Posterior cingulate gyrus (tissue), 11 donors: ENCODE data around the gene DNER.

Experiments
- DNase-seq, 10 donors: peaks; one replicate each; pipeline versions ENCODE4 v3.0.0 to v3.0.0-alpha.2; 2020 to 2021; ENCODE audit warnings: mixed read lengths in 3 of 10
- intact Hi-C: fragments of 100-400 bp; cut with DNase I; formaldehyde crosslinking; loops from one replicate; pipeline ENCODE4 v1.15.1; 2023

DNER gene

DNA sequence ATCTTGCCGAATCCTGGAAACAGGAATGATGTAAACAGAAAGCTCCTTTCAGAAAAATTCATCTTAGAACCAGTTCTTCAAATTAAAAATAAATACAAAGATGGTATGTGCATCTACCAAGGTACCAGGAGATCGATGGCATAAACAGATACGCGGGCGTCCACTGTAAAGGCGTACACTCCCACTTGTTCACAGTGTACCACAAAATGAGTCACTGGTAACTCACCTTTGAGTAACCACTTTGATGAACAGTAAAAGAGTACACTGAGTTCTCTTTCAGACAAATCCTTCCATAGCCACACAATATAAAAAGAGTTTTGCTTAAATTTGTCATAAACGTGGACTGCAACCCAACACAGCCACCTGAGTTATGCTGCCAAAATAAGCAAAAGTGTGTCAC, 128.3 kb downstream of the DNER start:
- intact Hi-C loops, result loop anchor here (2.0 to 5.0 kb wide), 3 partner anchors 126 to 451 kb away; partner anchors contain the start of gene DNER
- no peak for DNase-seq

DNA sequence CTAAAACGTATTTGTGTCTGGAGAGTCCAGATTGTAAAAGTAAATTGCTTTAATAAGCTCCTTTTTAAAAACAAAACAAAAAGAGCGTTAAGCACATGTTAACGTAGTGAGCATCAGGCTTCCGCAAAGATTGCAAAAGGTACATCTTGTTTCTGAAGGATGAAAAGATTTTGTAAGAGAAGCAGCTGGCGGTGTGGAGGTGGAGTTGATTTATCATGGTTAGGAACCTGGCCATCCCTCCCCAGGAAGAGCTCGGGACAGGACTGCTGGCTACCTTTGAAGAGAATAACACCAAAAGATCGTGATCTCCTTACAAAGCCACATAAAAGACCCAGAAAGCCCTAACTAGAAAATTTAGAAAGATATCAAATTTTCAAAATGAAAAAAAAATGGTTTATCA, 132.2 kb downstream of the DNER start:
- intact Hi-C loops, result no loop called here
- no peak for DNase-seq

DNA sequence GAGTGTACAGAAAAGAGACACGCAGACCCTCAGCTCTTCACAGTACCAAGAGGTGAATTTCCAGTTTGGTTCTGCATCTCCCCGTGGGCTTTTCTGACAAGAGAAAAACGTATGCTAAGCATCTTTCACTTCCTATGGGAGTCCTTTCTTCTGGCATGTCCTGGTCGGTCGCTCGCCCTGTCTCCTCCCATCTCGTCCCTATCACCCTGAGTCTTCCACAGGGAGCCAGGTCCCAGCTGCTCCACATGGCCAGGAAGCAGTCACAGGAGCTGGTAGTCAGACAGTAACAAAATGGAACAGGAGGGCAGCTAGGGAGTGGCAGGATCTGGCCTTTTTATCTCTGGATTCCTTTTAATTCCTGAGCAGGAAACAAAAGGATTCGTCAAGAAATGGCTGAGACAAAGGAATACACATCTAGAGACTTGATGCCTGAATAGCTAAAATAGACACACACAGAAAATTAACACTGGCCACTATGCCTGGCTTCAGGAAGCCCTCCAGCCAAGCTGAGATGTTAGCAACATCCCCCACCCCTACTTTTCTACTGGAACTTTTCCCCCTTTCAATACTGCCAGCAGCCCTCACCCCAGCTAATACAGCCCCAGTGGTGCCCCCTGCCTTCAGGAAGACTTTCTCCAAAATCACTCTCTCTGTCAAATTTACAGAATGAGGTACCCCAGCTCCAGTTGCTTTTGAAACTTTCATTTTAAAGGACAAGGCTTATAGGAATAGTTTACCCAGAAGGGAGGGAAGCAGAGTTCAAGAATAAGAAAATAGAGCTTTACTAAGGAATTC, 136.1 kb downstream of the DNER start:
- intact Hi-C loops, result no loop called here
- no peak for DNase-seq

DNA sequence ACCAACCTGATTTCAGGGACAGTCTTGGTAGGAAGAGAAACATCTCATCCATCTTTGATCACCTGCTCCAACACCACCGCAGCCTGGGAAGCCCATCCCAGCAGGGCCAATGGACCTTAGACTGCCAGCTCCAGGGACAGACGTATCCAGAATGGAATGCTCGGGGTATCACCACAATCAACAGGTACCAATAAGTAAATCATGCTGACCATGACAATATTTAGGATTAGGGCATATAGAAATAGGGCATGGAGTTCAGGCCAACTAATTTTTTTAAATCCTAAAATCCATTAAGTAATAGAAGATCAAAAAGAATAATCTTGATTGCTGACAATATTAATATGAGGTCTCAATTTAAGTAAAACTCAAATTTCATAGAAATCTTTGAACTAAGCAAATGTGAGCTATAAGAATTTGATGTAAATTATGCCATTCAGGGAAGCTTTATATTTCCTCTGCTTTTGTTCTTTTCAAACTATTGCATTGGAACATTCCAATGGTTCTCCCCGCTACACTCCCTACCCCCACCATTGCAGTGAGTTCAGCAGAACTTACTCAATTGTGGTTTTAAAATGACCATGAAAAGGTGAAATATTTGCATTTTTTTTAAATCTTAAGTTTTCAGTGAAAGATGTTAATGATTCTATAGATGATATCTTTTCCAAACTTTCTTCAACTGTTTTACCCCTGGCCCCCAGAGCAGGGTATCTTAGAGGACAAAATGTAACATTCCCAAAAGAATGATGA, 138.6 kb downstream of the DNER start:
- DNase-seq, result no peak

DNA sequence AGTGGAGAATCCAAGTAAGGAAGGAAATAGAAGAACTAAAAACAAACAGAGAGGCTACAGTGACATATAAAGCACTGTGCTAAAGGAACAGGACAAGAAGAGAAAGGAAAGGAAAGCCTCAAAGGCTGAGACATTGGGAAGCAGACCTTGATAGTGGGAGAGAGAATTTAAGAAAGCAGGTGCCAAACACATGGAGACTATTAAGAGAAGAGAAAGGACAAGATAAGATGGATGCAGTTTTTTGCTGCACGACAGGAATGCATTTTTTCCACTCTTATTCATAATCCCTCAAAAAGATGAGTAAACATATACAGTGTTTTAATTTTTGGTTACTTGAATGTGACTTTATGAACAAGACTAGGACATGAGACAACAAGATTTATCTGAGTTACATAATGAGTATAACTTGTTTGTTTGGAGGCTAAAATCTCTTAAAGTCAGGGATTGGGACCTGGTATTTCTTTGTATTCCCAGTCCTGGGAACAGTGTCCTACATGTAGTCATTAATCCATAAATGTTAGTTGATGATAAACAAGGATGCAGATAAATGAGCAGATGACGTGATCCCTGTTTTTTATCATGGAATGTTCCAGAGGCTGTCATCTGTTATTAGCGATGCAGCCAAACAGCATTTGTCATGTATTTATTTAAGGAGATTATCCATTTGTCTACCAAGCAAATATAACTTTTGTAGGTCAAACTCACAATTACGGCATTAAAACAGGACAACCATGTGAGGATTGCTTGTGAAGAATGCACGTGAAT, 141.7 kb downstream of the DNER start:
- no peak for DNase-seq
- intact Hi-C loops, result no loop called here

More for the DNA sequence above, 138.6 kb downstream of the DNER start:
- intact Hi-C loops, result no loop called here

DNA sequence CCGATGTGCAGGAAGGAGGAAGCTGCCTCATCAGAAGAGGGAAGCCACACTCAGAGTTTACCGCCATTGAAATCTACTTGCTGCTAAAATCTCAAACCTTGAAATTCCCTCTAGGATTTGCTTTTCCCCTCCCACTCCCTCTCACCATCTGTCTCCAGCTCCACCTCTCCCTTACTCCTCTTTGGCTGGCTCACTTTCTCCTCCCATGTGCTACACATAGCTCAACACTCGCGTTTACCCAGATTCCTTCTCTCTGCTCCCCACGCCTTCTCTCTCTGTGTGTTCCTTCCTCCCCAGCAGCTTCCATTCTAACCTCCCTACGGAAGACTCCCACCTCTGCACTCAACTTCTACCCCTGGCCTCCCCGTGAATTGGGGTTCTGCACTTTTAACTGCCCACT, 143.1 kb downstream of the DNER start:
- intact Hi-C loops, result no loop called here
- peak in 2 of 10 donors; percentile 25 to 80 for DNase-seq

DNA sequence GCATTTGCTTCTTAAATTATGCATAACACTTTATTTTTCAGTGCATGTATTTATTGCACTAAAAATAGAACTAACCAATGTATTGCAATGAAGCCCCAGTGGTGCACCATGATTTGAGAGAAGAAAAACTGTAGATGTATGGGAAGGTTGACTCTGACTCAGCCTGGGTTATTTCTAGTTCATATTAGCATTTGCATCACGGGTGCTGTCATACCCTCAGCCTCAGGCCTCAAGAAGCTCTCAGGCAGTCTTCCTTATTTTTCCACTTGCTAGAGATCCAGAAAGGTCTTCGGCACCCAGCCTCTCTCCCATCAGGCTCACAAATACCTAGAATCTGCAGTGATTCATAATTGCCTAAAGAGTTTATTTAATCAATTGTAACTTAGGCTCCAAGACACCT, 148.0 kb downstream of the DNER start:
- no peak for DNase-seq
- intact Hi-C loops, result no loop called here

DNA sequence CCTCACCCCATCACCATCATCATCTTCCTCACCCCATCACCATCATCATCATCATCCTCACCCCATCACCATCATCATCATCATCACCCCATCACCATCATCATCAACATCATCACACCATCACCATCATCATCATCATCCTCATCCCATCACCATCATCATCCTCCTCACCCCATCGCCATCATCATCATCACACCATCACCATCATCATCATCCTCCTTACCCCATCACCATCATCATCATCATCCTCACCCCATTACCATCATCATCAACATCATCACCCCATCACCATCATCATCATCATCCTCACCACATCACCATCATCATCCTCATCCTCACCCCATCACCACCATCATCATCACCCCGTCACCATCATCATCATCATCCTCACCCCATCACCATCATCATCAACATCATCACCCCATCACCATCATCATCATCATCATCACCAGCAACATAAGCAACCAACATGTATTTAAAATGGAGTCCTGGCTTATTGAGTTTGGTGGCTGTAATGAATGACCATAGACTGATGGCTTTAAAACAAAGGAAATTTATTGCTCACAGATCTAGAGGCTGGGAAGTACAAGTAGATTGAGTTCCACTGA, 150.0 kb downstream of the DNER start:
- DNase-seq, result no peak
- intact Hi-C loops, result no loop called here

DNA sequence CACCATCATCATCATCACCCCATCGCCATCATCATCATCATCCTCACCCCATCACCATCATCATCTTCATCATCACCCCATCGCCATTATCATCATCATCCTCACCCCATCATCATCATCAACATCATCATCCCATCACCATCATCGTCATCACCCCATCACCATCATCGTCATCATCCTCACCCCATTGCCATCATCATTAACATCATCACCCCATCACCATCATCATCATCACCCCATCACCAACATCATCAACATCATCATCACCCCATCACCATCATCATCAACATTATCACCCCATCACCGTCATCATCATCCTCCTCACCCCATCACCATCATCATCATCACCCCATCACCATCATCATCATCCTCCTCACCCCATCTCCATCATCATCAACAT, 151.0 kb downstream of the DNER start:
- DNase-seq, result no peak
- intact Hi-C loops, result no loop called here

DNA sequence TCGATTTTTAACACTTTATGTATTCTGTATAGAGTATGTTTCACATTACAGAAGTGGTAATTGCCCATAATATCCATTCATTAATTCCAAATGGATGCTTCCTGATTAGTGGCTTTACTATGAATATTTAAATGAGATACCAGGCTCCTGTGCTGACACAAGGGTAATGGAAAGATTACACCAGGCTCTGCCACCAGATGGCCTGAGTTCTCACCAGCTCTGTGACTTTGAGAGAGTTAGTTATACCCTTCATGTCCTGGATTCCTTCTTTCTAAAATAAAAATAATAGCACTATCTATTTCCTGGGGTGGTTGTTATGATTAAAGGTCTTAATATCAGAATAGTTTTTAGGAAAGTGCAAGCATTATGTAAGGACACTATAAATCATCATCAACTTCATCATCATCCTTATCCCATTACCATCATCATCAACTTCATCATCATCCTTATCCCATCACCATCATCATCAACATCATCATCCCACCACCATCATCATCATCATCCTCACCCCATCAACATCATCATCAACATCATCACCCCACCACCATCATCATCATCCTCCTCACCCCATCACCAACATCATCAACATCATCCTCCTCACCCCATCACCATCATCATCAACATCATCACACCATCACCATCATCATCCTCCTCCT, 151.8 kb downstream of the DNER start:
- DNase-seq, result no peak
- intact Hi-C loops, result no loop called here

DNA sequence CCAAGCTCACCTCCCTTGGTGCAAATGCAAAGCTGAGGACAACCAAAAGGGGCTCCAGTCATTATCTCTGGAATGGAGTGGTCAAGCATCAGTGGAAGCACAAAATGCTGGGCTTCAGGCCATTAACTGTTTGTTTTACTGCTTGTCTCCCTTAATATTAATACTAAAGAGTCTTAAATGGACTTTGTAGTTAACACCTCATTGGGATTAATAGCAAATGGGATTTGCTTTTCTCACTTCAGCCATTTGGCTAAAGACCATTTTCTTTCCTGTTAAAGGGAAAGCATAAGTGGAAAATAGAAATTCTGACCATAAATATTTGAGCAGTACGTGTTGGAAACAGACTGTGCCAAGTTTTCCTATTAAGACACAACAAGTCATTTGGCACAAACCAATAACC, 154.4 kb downstream of the DNER start:
- intact Hi-C loops, result no loop called here
- no peak for DNase-seq

DNA sequence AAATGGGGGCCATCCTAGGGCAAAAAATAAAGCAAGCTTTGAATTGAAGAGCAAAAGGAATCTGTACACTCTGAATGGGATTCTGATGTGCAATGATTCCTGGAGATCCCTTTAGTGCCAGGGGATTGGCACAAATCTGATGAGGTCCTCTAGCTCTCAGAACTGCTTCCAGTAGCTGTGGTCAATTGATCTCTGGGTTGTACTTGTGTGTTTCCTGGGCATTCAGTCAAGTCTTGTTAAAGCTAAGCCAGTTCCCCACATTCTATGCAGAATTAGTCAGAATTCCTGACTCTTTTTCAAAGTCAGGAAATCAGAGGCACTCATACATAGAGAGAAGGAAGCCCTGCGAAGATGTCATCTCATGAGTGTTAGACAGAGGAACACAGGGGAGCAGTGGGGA, 161.3 kb downstream of the DNER start:
- DNase-seq, result no peak
- intact Hi-C loops, result no loop called here

DNA sequence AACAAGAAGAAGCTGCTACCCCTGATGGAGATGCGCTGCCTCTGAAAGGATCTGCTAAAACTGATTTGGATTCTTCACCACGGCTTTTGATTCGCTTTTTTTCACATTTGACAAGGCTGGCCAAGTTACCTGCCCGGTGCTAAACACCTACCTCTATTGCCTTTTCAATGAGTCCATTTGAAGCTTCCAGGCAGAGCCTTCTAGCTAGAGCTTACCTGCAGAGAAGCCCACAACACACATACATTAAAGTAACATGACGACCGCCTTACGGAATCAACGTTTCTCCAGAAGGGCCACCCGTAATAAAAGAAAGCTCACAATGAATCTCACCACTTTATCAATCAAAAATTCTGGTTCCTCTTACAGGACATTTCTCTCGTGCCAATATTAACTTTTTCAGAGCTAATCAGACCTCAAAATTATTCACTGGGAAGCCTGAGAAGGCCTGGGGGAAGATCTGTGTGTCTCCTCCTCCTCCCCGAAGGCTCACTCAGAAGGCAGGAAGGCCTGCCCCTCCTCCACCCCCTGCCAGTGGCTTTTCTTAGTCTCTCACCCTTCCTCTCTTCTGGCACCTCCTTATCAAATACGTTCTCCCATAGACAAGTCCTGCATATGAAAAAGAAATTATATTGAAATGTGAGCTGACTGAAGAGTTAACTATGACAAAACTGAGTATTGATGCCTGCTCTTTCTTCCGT, 171.0 kb downstream of the DNER start:
- no peak for DNase-seq

DNA sequence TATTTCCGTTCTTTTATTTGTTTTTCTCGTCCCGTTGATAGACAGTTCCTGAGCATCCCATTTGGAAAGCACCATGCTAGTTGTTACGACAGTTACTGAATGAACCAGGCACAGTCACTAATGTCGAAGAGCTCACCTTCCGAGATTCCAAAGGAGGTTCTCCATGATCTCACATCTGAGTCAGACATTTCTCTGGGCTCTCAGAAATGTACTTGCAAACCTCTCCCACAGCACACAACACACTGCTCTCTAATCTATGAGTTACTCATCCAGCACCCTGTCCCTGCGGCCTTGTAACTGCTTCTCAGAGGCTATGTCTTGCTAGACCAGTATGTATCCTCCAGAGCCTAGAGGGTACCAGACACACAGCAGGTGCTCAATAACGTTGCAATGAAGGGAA, 174.7 kb downstream of the DNER start:
- DNase-seq, result no peak
- intact Hi-C loops, result no loop called here

More for the DNA sequence above, 171.0 kb downstream of the DNER start:
- intact Hi-C loops, result no loop called here

DNA sequence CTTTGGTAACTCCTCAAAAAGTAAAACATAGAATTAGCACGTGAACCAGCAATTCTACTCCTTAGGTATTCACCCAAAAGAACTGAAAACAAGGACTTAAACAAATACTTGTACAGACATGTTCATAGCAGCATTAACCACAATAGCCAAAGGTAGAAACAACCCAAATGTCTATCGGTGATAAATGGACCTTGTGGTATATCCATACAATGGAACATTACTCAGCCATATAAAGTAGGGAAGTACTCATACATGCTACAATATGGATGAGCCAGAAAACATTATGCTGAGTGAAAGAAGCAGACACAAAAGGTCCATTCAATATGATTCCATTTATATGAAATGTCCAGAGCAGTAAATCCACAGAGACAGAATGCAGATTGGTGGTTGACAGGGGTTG, 182.8 kb downstream of the DNER start:
- DNase-seq, result no peak
- intact Hi-C loops, result no loop called here

DNA sequence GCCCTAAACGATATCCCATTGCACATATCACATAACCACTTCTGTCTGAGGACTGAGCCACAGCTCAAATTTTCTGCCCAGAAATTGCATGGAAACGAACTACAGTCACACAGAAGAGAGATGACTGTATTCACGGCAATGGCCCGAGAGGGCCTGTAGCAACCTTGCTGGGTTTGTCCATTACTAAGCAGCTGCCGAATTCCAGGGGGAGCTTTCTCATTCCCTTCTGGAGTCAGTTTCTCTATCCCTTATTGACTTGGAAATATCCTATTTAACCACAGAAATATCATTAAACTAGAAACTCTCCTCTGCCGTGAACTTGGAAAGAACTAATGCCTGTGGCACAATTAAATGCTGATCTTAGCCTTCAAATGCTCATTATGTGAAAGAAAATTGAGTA, 183.9 kb downstream of the DNER start:
- intact Hi-C loops, result no loop called here
- DNase-seq, result no peak

DNA sequence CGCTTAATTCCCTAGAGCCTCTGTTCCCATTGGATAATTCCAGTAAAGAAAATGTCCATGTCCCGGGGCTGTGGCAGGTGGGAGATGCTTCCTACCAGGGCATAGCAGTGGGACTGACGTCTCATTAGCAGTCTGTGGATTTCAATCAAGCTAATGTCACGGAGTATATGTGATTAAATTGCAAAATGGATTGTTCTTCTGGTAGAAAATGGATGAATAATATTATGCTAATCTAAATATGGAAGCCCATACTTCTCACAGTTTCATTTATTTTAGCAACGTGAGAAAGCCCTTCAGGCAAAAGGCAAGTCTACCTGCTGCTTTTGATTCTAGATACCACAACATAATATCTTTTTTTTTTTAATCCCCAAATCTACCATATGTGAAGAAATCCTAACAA, 185.5 kb downstream of the DNER start:
- no peak for DNase-seq
- intact Hi-C loops, result no loop called here

DNA sequence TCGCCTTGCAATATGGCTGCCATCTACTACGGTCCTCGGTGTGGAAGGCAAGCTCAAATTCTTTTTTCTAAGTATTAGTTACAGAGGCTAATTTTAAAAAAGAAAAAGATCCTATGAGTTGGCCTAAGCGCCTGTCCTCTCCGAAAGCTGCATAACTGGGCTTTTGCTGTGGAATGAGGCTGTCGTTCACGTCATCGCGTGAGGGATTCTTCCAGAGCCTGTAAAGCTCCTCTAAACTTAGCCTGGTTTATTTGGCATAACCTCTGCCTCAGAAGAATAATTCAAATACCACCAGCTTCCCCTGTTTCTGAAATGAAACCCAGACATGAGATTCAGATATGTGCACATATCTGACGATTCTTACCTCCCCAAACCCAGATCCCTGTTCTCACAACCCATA, 187.4 kb downstream of the DNER start:
- DNase-seq, result no peak
- intact Hi-C loops, result no loop called here

DNA sequence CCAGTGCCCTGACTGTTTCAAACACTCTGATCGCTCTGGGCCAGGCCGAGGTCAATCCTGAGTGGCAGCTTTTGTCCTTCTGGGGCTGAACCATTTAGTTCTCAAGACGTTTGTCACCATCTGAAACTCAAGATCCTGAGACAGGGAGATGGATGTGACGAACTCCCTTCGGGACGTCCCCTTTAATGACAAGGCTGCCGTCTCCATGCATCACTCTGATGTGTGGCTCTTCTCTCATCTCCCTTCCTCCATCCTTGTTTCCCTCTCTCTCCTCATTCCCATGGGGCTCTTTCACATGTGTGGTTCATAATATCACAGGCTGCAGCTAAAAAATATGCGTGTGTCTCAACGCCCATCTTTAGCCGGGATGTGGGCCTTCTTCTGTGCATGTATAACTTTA, 189.6 kb downstream of the DNER start:
- DNase-seq, result no peak
- intact Hi-C loops, result no loop called here

DNA sequence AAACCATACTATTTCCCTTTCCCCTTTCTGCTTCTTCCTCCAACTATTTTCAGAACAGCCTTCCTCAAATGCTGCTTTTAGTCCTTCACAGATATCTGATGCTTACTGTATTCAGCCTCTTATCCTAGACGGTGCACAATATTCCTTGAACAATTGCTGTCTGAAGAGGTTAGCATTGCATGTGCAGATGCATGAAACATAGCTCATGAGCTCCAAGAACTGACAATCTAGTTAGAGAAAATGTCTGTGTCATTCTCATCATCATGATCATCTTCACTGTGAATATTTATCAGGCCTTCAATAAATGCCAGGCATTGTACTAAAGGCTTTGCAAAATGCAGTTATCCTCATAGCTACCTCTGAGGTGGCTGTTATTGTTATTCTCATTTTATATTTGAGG, 190.7 kb downstream of the DNER start:
- intact Hi-C loops, result no loop called here
- DNase-seq, result no peak
